ENCODE measurements around the gene PRKCH. TPM values are rescaled to one million over a fixed set of nuclear protein-coding genes. Genes with fewer than 3 reads are reported as not detected.
A peak's percentile ranks its signal among the peaks of the same experiment; 100 is the strongest.
"Not testable (repeated sequence)": the region's sequence is repeated elsewhere in the genome, so short reads cannot be mapped to it uniquely, and the experiment has no call there.

PRKCH gene
- total and polyA plus RNA-seq, 9 donors, result 10.2 to 15.5 (median 12.3) TPM

GRCh38 chr14:61529360-61529759, 208.0 kb downstream of the PRKCH start:
- peaks cover 19% of the 10 kb centered on the region for H3K4me1 ChIP-seq (ENCODE audit: control insufficient read depth, insufficient read depth, low read length)
- WGBS (ENCODE audit: insufficient coverage), result no CpG with 5 or more reads among the region's 5 CpGs

GRCh38 chr14:61530296-61530695, 208.9 kb downstream of the PRKCH start:
- Histone ChIP-seq H3K4me3 (ENCODE audit: low read length) (no peak overlapping the region), H3K27ac (ENCODE audit: low read length) (no peak overlapping the region), H3K27me3 (ENCODE audit: control insufficient read depth, insufficient read depth, low read length) (peaks cover 4% of the 10 kb centered on the region), H3K4me1 (ENCODE audit: control insufficient read depth, insufficient read depth, low read length) (peaks cover 17% of the 10 kb centered on the region), H3K36me3 (ENCODE audit: control insufficient read depth, insufficient read depth, low read length) (no peaks in the 10 kb centered on the region), H3K9me3 (replicated peaks; ENCODE audit: control insufficient read depth, low read depth, low read length) (no peaks in the 10 kb centered on the region)
- DNase-seq, result no peak
- WGBS (ENCODE audit: insufficient coverage), result 79% methylated on average over 6 of the region's 6 CpGs

More at GRCh38 chr14:61529360-61529759, 208.0 kb downstream of the PRKCH start:
- not testable (repeated sequence) for H3K27me3 ChIP-seq (ENCODE audit: control insufficient read depth, insufficient read depth, low read length); H3K4me3 ChIP-seq (ENCODE audit: low read length); H3K9me3 ChIP-seq (replicated peaks; ENCODE audit: control insufficient read depth, low read depth, low read length); H3K27ac ChIP-seq (ENCODE audit: low read length); DNase-seq; H3K36me3 ChIP-seq (ENCODE audit: control insufficient read depth, insufficient read depth, low read length)

GRCh38 chr14:61530896-61531295, 209.5 kb downstream of the PRKCH start:
- peaks cover 13% of the 10 kb centered on the region for H3K4me1 ChIP-seq (ENCODE audit: control insufficient read depth, insufficient read depth, low read length)
- DNase-seq, result no peak
- no peak overlapping the region for H3K27ac ChIP-seq (ENCODE audit: low read length)
- H3K27me3 ChIP-seq (ENCODE audit: control insufficient read depth, insufficient read depth, low read length), result peaks cover 4% of the 10 kb centered on the region
- H3K9me3 ChIP-seq (replicated peaks; ENCODE audit: control insufficient read depth, low read depth, low read length), result no peaks in the 10 kb centered on the region
- no peak overlapping the region for H3K4me3 ChIP-seq (ENCODE audit: low read length)
- H3K36me3 ChIP-seq (ENCODE audit: control insufficient read depth, insufficient read depth, low read length), result no peaks in the 10 kb centered on the region
- WGBS (ENCODE audit: insufficient coverage), result 50% methylated on average over 1 of the region's 5 CpGs

GRCh38 chr14:61531465-61532122, 210.2 kb downstream of the PRKCH start:
- no peaks in the 10 kb centered on the region for H3K36me3 ChIP-seq (ENCODE audit: control insufficient read depth, insufficient read depth, low read length)
- H3K27ac ChIP-seq (ENCODE audit: low read length), result no peak overlapping the region
- peaks cover 7% of the 10 kb centered on the region for H3K4me1 ChIP-seq (ENCODE audit: control insufficient read depth, insufficient read depth, low read length)
- DNase-seq, result no peak
- no peak overlapping the region for H3K4me3 ChIP-seq (ENCODE audit: low read length)
- H3K27me3 ChIP-seq (ENCODE audit: control insufficient read depth, insufficient read depth, low read length), result peaks cover 2% of the 10 kb centered on the region
- H3K9me3 ChIP-seq (replicated peaks; ENCODE audit: control insufficient read depth, low read depth, low read length), result no peaks in the 10 kb centered on the region
- 65% methylated on average over 5 of the region's 5 CpGs for WGBS (ENCODE audit: insufficient coverage)

- H3K36me3 ChIP-seq (ENCODE audit: control insufficient read depth, insufficient read depth, low read length), result no peaks in the 10 kb centered on the region
- no peaks in the 10 kb centered on the region for H3K27me3 ChIP-seq (ENCODE audit: control insufficient read depth, insufficient read depth, low read length)
- H3K4me1 ChIP-seq (ENCODE audit: control insufficient read depth, insufficient read depth, low read length), result peaks cover 4% of the 10 kb centered on the region
- H3K9me3 ChIP-seq (replicated peaks; ENCODE audit: control insufficient read depth, low read depth, low read length), result no peaks in the 10 kb centered on the region
- no peak overlapping the region for H3K4me3 ChIP-seq (ENCODE audit: low read length)
- DNase-seq, result no peak
- no peak overlapping the region for H3K27ac ChIP-seq (ENCODE audit: low read length)
Measured at GRCh38 chr14:61532123-61532505, 210.7 kb downstream of the PRKCH start.

DNA sequence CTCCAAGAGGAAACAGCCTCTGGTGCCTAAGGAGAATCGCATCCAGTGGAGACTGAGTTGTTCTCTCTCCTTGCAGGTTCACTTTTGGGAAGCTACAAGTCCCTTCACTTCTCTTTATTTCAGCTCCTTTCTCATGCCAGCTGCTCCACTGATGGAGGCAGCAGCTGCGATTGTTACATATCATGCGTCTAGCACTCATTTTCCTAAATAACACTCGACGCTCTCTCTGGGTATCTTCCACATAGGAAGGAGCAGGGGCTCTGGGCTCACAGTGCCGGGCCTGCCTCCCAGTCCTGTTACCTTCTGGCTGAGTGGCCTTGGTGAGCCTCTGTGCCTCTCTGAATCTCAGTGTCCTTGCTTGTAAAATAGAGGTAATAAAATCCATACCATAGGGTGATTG, 211.4 kb downstream of the PRKCH start:
- H3K9me3 ChIP-seq (replicated peaks; ENCODE audit: control insufficient read depth, low read depth, low read length), result no peaks in the 10 kb centered on the region
- 64% methylated on average over 2 of the region's 6 CpGs for WGBS (ENCODE audit: insufficient coverage)
- H3K36me3 ChIP-seq (ENCODE audit: control insufficient read depth, insufficient read depth, low read length), result no peaks in the 10 kb centered on the region
- H3K4me3 ChIP-seq (ENCODE audit: low read length), result no peak overlapping the region
- H3K4me1 ChIP-seq (ENCODE audit: control insufficient read depth, insufficient read depth, low read length), result peaks cover 10% of the 10 kb centered on the region
- H3K27ac ChIP-seq (ENCODE audit: low read length), result no peak overlapping the region
- DNase-seq, result no peak
- H3K27me3 ChIP-seq (ENCODE audit: control insufficient read depth, insufficient read depth, low read length), result no peaks in the 10 kb centered on the region

DNA sequence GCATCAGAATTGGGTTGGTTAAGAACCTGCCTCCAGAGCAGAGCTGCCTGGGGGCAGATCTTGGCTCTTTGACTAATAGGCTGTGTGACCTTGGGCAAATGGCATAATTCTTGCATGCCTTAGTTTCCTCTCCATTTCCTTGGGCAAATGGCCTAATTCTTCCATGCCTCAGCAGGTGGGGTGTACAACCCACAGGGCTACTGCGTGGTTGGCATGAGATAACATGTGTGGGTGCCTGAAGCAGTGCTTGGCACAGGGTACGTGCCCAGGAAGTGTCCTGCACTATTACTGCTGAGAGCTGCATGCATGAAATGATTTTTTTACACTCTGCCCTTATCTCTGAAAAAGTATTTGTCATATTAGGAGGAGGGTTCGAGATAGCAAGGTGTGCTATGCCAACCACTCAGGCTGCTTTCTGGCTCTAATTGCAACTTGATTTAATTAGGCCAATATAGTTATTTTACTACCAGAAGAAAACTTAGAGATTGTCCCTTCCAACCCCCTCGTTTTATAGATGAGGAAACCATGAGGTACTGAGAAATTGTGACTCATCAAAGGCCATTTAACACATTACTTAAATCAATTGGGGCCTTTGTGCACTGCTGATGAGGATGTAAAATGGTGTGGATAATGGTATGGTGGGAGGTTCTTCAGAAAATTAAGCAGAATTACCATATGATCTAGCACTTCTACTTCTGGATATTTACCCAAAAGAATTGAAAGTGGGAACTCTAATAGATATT, 212.3 kb downstream of the PRKCH start:
- Histone ChIP-seq H3K36me3 (ENCODE audit: control insufficient read depth, insufficient read depth, low read length) (no peaks in the 10 kb centered on the region), H3K4me1 (ENCODE audit: control insufficient read depth, insufficient read depth, low read length) (peaks cover 13% of the 10 kb centered on the region), H3K4me3 (ENCODE audit: low read length) (no peak overlapping the region), H3K27me3 (ENCODE audit: control insufficient read depth, insufficient read depth, low read length) (no peaks in the 10 kb centered on the region), H3K9me3 (replicated peaks; ENCODE audit: control insufficient read depth, low read depth, low read length) (no peaks in the 10 kb centered on the region), H3K27ac (ENCODE audit: low read length) (no peak overlapping the region)
- WGBS (ENCODE audit: insufficient coverage), result 93% methylated on average over 2 of the region's 4 CpGs
- no peak for DNase-seq

DNA sequence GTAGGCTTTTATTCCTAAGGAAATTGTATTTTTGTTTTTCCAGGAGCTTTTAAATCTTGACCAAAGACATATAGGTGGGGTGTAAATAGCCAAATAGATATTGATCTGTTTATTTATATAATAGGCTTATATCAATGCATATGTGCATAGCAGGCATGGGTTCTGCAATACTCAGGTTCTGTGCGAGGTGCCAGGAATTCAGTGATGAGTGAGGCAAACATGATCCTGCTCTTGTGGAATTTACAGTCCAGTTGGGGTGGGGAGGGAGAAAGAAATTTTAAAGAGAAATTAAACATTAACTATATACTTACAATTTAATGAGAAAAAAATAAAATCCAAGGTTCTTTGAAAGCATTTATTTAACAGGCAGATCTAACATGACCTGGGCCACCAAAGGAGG, 213.7 kb downstream of the PRKCH start:
- H3K27me3 ChIP-seq (ENCODE audit: control insufficient read depth, insufficient read depth, low read length), result no peaks in the 10 kb centered on the region
- peaks cover 13% of the 10 kb centered on the region for H3K4me1 ChIP-seq (ENCODE audit: control insufficient read depth, insufficient read depth, low read length)
- H3K27ac ChIP-seq (ENCODE audit: low read length), result no peak overlapping the region
- H3K36me3 ChIP-seq (ENCODE audit: control insufficient read depth, insufficient read depth, low read length), result no peaks in the 10 kb centered on the region
- no peak for DNase-seq
- WGBS (ENCODE audit: insufficient coverage), result no CpG with 5 or more reads among the region's 1 CpG
- no peak overlapping the region for H3K4me3 ChIP-seq (ENCODE audit: low read length)
- no peaks in the 10 kb centered on the region for H3K9me3 ChIP-seq (replicated peaks; ENCODE audit: control insufficient read depth, low read depth, low read length)

DNA sequence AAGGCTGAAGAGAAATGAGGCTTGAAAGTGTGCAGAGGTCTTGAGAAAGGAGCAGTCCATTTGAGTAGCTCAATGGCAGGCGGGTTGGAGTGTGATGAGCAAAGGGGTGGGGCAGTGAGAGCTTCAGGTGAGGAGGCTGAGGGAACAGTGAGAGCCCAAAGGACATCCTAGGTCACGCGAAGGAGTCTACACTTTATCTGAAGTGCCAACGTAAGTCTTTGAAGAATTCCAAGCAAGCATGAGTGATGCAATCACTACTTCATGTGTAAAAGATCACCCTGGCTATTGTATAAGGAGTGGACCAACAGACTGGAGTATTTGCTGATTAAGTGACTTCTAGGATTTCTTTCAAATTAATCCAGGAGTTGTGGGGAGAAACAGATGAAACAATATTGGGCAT, 214.1 kb downstream of the PRKCH start:
- Histone ChIP-seq H3K36me3 (ENCODE audit: control insufficient read depth, insufficient read depth, low read length) (no peaks in the 10 kb centered on the region), H3K27me3 (ENCODE audit: control insufficient read depth, insufficient read depth, low read length) (no peaks in the 10 kb centered on the region), H3K9me3 (replicated peaks; ENCODE audit: control insufficient read depth, low read depth, low read length) (no peaks in the 10 kb centered on the region), H3K4me3 (ENCODE audit: low read length) (no peak overlapping the region), H3K27ac (ENCODE audit: low read length) (no peak overlapping the region), H3K4me1 (ENCODE audit: control insufficient read depth, insufficient read depth, low read length) (peaks cover 13% of the 10 kb centered on the region)
- no peak for DNase-seq
- WGBS (ENCODE audit: insufficient coverage), result 100% methylated on average over 3 of the region's 4 CpGs

GRCh38 chr14:61536661-61537562, 215.5 kb downstream of the PRKCH start:
- DNase-seq, result no peak
- Histone ChIP-seq H3K9me3 (replicated peaks; ENCODE audit: control insufficient read depth, low read depth, low read length) (no peaks in the 10 kb centered on the region), H3K4me3 (ENCODE audit: low read length) (no peak overlapping the region), H3K27ac (ENCODE audit: low read length) (peak overlapping the region; percentile 60), H3K36me3 (ENCODE audit: control insufficient read depth, insufficient read depth, low read length) (no peaks in the 10 kb centered on the region), H3K4me1 (ENCODE audit: control insufficient read depth, insufficient read depth, low read length) (peaks cover 13% of the 10 kb centered on the region), H3K27me3 (ENCODE audit: control insufficient read depth, insufficient read depth, low read length) (no peaks in the 10 kb centered on the region)
- WGBS (ENCODE audit: insufficient coverage), result 84% methylated on average over 4 of the region's 12 CpGs

Data from muscle of leg (tissue), 11 donors.